Measurements from ENCODE around the gene HECW1. TPM values are rescaled to one million over a fixed set of nuclear protein-coding genes. Genes with fewer than 3 reads are reported as not detected.

Gene HECW1
- total RNA-seq, 1 experiment from 2014 or later, result 0.77 TPM

DNA sequence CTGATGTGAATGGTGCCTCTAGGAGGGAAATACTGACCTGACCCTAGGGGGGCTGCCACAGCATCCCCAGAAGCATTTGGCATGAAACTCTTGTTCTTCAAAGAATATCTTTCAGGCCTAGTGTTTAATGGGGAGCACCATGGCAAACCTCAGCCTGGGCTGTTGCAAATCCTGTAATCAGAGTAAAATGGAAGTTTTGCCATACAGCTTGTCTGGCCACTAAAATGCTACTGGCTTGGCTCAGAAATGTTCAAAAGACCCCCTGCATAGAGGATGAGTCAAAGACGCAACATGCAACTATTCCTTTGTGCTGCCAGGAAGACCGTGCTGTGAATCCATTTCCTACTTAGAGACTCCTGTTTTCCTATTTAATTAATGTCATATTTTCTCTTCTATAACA, 26.7 kb downstream of the HECW1 start:
- no peak overlapping the region for H3K4me3 ChIP-seq (ENCODE audit: low read depth in 2 of 2, low read length in 2 of 2)
- no peaks in the 10 kb centered on the region for H3K36me3 ChIP-seq (ENCODE audit: control insufficient read depth, insufficient read depth, low read length)
- intact Hi-C loops (cut with micrococcal nuclease; ENCODE audit: unreplicated experiment), result no loop called here
- ChIA-PET POLR2A (no interaction called here), CTCF (no interaction called here)
- no TSS peak for BruUV-seq (replicated peaks)
- TF ChIP-seq SIN3A (IDR thresholded peaks at IDR 0.05; ENCODE audit: borderline replicate concordance, insufficient read depth, low read depth, low read length) (no peak), TCF7L2 (IDR thresholded peaks at IDR 0.05; ENCODE audit: low read depth, low read length) (no peak), POLR2AphosphoS5 (IDR thresholded peaks at IDR 0.05; ENCODE audit: low read depth, low read length) (no peak), CTCF (IDR thresholded peaks at IDR 0.05) (no peak), REST (IDR thresholded peaks at IDR 0.05; ENCODE audit: insufficient read depth in 1 of 2, low read depth in 2 of 2, low read length in 1 of 2) (no peak)
- in situ Hi-C loops (cut with HindIII; ENCODE audit: low pct_unique_long_range_greater_than_20kb, low sequenced_read_pairs), result no loop called here
- H3K27ac ChIP-seq (ENCODE audit: low read length), result no peak overlapping the region
- no peaks in the 10 kb centered on the region for H3K4me1 ChIP-seq (ENCODE audit: control insufficient read depth, insufficient read depth, low read length)
- no peak for ATAC-seq
- H3K9me3 ChIP-seq (ENCODE audit: control insufficient read depth, insufficient read depth, low read depth, low read length), result no peaks in the 10 kb centered on the region
- 0 out of 2 replicates have a peak, but pooled peaks cover 6% of the 10 kb centered on the region for H3K27me3 ChIP-seq (ENCODE audit: control insufficient read depth, insufficient read depth, low read length)
- no peak for DNase-seq (ENCODE audit: low read depth, low spot score)

GRCh38 chr7:43140186-43140585, 27.7 kb downstream of the HECW1 start:
- intact Hi-C loops (cut with micrococcal nuclease; ENCODE audit: unreplicated experiment), result no loop called here
- Histone ChIP-seq H3K36me3 (ENCODE audit: control insufficient read depth, insufficient read depth, low read length) (no peaks in the 10 kb centered on the region), H3K27ac (ENCODE audit: low read length) (no peak overlapping the region), H3K4me3 (ENCODE audit: low read depth in 2 of 2, low read length in 2 of 2) (no peak overlapping the region), H3K9me3 (ENCODE audit: control insufficient read depth, insufficient read depth, low read depth, low read length) (no peaks in the 10 kb centered on the region), H3K27me3 (ENCODE audit: control insufficient read depth, insufficient read depth, low read length) (peaks cover 8% of the 10 kb centered on the region; the same call in 1 of the 2 replicates), H3K4me1 (ENCODE audit: control insufficient read depth, insufficient read depth, low read length) (no peaks in the 10 kb centered on the region)
- DNase-seq (ENCODE audit: low read depth, low spot score) (no peak), ATAC-seq (no peak)
- no peak for TF ChIP-seq TCF7L2 (IDR thresholded peaks at IDR 0.05; ENCODE audit: low read depth, low read length)
- no peak for TF ChIP-seq CTCF (IDR thresholded peaks at IDR 0.05)
- no peak for TF ChIP-seq SIN3A (IDR thresholded peaks at IDR 0.05; ENCODE audit: borderline replicate concordance, insufficient read depth, low read depth, low read length)
- TF ChIP-seq REST (IDR thresholded peaks at IDR 0.05; ENCODE audit: insufficient read depth in 1 of 2, low read depth in 2 of 2, low read length in 1 of 2), result no peak
- no peak for TF ChIP-seq POLR2AphosphoS5 (IDR thresholded peaks at IDR 0.05; ENCODE audit: low read depth, low read length)
- no TSS peak for BruUV-seq (replicated peaks)
- ChIA-PET CTCF (no interaction called here), POLR2A (no interaction called here)
- in situ Hi-C loops (cut with HindIII; ENCODE audit: low pct_unique_long_range_greater_than_20kb, low sequenced_read_pairs), result no loop called here
